Activated CD8-positive, alpha-beta memory T cell treated with anti-CD3 and anti-CD28 coated beads for 48 hours (primary cell): ENCODE measurements around the gene CERS6.

ENCODE experiments used
- DNase-seq, 3 experiments: peaks; one replicate each; pipeline ENCODE4 v3.0.0-alpha.2; 2020; ENCODE audit warnings: low read depth in 2 of 3, low spot score in 2 of 3

The CERS6 gene

GRCh38 chr2:168529054-168529833, 73.2 kb downstream of the CERS6 start:
- DNase-seq: no peak

GRCh38 chr2:168529900-168530561, 74.0 kb downstream of the CERS6 start:
- DNase-seq: no peak

DNA sequence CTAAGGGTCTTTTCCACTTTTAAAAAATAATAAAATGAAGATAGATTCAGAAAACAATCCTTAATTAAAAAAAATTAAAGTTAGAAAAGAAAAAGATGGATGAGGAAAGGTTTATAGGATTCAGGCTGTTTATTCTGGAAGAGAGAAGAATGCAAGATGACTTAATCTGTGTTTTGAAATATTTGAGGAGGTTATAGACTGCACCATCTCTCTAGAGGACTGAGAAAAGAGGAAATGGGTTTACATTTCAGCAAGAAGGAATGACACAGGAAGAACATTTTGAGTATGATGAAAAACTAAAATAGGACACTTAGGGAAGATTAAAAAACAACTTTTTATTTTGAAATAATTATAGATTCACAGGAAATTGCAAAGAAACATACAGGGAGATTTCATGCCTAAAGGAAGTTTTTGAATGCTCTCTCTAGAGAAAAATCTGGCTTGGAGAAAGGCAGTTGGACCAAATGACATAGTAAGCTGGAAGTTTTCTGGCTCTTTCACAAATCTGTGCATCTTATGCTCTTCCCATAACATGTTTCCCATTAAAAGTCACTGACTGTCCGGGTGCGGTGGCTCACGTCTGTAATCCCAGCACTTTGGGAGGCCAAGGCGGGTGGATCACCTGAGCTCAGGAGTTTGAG, 75.0 kb downstream of the CERS6 start:
- DNase-seq: no peak

DNA sequence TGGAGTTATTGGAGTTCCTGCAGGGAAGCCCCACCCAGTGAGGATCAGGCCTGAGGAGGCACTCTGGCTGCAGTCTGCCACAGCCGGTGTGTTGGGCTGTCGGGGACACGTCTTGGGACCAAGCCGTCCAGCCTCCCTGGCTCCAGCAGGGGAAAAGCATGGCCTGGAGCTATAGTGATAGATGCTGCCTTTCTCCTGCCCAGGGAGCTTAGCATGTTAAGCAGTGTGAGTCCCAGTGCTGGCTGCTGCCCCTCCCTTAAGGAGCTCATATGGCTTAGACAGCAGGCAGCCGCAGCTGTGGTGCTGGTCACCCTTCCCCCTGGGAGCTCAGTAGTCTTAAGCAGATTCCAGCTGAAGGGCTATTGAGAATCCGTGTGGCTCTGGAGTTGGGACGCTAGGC, 78.9 kb downstream of the CERS6 start:
- DNase-seq: no peak

DNA sequence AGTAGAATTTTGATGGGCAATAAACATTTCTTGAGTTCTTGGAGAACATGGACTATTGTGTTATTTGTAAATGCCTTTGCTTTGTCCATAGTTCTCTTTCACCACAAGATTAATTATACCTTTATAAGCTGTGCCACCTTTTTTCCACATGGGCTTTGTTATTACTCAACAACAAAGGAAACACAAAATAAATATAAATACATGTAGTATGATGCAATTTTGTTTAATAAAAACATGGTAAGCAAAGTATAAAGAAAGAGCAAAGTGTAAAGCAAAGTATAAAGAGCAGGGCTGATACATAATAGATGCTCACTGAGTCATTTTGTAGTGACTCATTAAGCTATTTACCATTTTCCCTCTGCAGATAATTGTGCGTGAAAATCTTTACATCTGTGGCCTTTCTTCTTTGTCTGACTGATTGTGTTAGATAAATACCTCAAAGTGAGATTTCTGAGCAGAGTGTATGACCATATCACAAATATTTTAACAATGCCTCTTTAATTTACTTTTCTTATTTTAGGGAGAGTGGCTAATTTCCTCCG, 80.9 kb downstream of the CERS6 start:
- no peak for DNase-seq

DNA sequence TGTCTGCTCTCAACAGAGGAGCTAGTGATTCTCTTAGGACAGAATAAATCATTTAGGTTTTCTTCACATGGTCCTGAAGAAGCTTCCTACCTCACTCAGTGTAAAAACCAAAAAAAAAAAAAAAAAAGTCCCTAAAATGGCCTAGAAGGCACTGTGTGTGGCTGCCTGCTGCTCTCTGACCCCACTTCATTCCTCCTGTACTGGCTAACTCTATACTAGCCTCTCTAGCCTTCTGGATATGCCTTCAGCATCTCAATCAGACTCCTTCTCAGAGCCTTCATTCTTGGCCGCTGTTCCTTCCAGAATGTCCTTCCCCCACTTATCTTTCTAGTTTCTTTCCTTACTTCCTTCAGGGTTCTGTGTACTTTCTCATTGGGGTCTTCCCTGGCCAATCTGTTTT, 82.1 kb downstream of the CERS6 start:
- no peak for DNase-seq

- DNase-seq: no peak
These were observed 82.5 kb downstream of the CERS6 start for GRCh38 chr2:168538534-168538933.

DNA sequence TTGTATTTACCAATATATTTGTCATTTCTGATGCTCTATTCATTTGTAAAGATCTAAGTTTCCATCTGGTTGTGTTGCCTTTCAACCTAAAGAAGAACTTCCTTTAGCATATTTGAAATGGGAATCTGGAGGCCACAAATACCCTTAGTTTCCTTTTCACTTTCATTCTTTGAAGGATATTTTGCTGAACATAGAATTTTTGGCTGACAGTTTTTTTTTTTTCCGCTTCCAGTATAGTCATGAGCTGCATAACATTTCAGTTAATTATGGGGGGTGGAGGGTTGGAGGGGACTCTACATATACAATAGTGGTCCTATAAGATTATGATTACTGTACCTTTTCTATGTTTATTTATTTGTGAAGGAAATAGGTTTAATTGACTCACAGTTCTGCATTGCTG, 83.9 kb downstream of the CERS6 start:
- no peak for DNase-seq

- no peak for DNase-seq
These were observed 85.8 kb downstream of the CERS6 start for GRCh38 chr2:168541858-168542257.

DNA sequence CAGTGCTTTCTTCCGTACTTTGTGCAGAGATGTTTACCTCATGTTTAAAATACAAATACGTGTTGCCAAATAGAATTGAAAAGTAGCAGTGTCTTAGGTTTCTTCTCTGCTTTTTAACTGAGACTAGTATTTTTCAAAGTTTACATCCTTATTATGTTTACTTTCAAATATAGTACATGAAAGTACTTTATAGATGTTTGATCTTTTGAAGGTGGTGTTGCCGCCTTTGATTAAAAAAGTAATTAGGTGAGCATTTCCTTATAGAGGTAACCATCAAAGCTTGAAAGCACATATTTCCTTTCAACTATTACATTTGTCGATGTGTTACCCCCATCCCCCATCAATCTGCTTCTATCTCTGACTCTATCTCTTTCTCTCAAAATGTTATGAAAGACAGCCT, 87.0 kb downstream of the CERS6 start:
- DNase-seq: no peak

- no peak for DNase-seq
These were observed 87.9 kb downstream of the CERS6 start for GRCh38 chr2:168543935-168544334.

- no peak for DNase-seq
These were observed 89.5 kb downstream of the CERS6 start for GRCh38 chr2:168545439-168546082.

DNA sequence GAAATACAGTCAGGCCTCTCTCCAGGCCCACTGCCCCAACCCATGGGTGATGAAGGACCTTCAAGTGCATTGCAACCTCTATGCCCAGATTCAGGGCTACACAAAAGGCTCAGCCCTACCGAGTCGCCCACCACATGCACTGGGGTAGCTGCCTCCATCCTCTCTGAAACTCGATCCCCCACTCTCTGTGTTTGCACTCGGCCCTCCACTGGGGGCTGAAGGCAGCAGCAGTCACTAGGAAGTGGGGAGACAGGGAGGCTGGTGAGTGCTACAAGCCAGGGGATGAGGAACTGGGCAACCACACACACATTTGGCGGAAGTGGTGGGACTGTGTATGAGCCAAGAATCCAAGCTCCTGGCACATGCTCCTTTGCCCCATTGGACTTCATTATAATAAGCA, 94.6 kb downstream of the CERS6 start:
- no peak for DNase-seq

GRCh38 chr2:168552450-168552856, 96.4 kb downstream of the CERS6 start:
- DNase-seq: no peak

GRCh38 chr2:168555283-168555682, 99.2 kb downstream of the CERS6 start:
- no peak for DNase-seq

- no peak for DNase-seq
These were observed 103.1 kb downstream of the CERS6 start for GRCh38 chr2:168559187-168559586.

- DNase-seq: no peak
These were observed 104.9 kb downstream of the CERS6 start for GRCh38 chr2:168560817-168561499.

GRCh38 chr2:168561991-168562390, 105.9 kb downstream of the CERS6 start:
- DNase-seq: no peak

DNA sequence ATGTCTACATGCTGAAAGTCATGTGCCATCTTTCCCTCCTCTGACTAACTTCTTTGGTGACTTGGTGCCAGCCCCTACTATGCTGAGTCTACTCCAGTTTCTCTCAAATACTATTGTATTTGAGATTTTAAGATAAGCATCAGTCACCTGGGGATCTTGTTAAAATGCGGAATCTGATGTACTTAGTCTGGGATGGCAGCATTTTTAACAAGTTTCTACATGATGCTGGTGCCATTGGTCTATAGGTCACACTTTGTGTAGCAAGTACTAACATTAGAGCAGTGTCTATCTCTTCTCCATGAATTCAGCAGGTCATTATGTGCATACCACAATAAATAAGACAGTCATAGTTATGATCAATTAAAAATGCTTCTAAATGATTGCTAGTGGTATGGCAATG, 106.9 kb downstream of the CERS6 start:
- DNase-seq: no peak

- no peak for DNase-seq
These were observed 108.6 kb downstream of the CERS6 start for GRCh38 chr2:168564641-168565040.

DNA sequence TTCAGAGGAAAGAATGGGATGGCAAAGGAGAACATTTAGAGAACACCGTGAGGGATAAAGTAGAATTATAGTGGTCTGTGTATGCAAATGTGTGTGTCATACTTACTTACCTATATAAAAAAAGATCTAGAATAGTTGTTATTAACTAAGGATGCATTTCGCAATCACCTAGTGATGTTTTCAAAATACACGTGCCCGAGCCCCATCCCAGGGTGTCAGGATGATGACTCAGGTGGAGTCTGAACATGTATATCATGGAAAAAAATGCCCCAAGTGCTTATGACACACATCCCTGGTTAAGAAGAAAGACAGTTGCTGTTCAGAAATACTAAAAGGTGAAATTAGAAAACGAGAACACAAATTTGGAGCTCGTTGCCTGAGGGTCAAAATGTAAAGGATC, 109.0 kb downstream of the CERS6 start:
- DNase-seq: no peak
